Stimulated activated CD8-positive, alpha-beta memory T cell treated with anti-CD3 and anti-CD28 coated beads, Interleukin-15, amount 100 ng/mL, for 24 hours (primary cell): ENCODE measurements around the gene MYO1B.

Experiments used
- DNase-seq: peaks from one replicate; pipeline ENCODE4 v3.0.0-alpha.2; 2020; ENCODE audit warnings: low read depth

MYO1B gene

GRCh38 chr2:191262436-191262835, 17.2 kb downstream of the MYO1B start:
- DNase-seq: no peak

GRCh38 chr2:191263050-191263449, 17.8 kb downstream of the MYO1B start:
- no peak for DNase-seq

GRCh38 chr2:191264647-191265081, 19.5 kb downstream of the MYO1B start:
- no peak for DNase-seq

- DNase-seq: no peak
These were observed 20.3 kb downstream of the MYO1B start for GRCh38 chr2:191265311-191266170.

- no peak for DNase-seq
These were observed 21.0 kb downstream of the MYO1B start for GRCh38 chr2:191266201-191266600.

- no peak for DNase-seq
These were observed 23.4 kb downstream of the MYO1B start for GRCh38 chr2:191268596-191268995.

GRCh38 chr2:191270306-191271161, 25.3 kb downstream of the MYO1B start:
- no peak for DNase-seq

GRCh38 chr2:191272064-191272463, 26.9 kb downstream of the MYO1B start:
- no peak for DNase-seq

GRCh38 chr2:191274413-191274815, 29.2 kb downstream of the MYO1B start:
- DNase-seq: no peak

- no peak for DNase-seq
These were observed 31.7 kb downstream of the MYO1B start for GRCh38 chr2:191276792-191277465.

- no peak for DNase-seq
These were observed 35.1 kb downstream of the MYO1B start for GRCh38 chr2:191280290-191280689.

- no peak for DNase-seq
These were observed 35.9 kb downstream of the MYO1B start for GRCh38 chr2:191280834-191281756.

- no peak for DNase-seq
These were observed 40.0 kb downstream of the MYO1B start for GRCh38 chr2:191285252-191285651.

GRCh38 chr2:191287820-191288219, 42.6 kb downstream of the MYO1B start:
- DNase-seq: no peak

- no peak for DNase-seq
These were observed 43.8 kb downstream of the MYO1B start for GRCh38 chr2:191289049-191289448.

GRCh38 chr2:191291471-191291870, 46.3 kb downstream of the MYO1B start:
- DNase-seq: no peak

GRCh38 chr2:191292869-191293268, 47.7 kb downstream of the MYO1B start:
- no peak for DNase-seq

- no peak for DNase-seq
These were observed 49.9 kb downstream of the MYO1B start for GRCh38 chr2:191295088-191295487.

- DNase-seq: no peak
These were observed 51.1 kb downstream of the MYO1B start for GRCh38 chr2:191296083-191297006.

GRCh38 chr2:191297033-191297432, 51.8 kb downstream of the MYO1B start:
- no peak for DNase-seq
